Measurements from ENCODE around the gene PRTN3.

PRTN3 gene

GRCh38 chr19:800360-801029 lies 40.3 kb upstream of the PRTN3 start:
- DNase-seq (ENCODE audit: low read depth), result no peak
- peak overlapping the region; percentile 36 for H3K4me3 ChIP-seq (ENCODE audit: low read length)
- TF ChIP-seq, protein P1, sequence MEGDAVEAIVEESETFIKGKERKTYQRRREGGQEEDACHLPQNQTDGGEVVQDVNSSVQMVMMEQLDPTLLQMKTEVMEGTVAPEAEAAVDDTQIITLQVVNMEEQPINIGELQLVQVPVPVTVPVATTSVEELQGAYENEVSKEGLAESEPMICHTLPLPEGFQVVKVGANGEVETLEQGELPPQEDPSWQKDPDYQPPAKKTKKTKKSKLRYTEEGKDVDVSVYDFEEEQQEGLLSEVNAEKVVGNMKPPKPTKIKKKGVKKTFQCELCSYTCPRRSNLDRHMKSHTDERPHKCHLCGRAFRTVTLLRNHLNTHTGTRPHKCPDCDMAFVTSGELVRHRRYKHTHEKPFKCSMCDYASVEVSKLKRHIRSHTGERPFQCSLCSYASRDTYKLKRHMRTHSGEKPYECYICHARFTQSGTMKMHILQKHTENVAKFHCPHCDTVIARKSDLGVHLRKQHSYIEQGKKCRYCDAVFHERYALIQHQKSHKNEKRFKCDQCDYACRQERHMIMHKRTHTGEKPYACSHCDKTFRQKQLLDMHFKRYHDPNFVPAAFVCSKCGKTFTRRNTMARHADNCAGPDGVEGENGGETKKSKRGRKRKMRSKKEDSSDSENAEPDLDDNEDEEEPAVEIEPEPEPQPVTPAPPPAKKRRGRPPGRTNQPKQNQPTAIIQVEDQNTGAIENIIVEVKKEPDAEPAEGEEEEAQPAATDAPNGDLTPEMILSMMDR (conservative IDR thresholded peaks at IDR 0.05; ENCODE audit: low read depth, low read length), result no peak

- TF ChIP-seq, protein P1 (conservative IDR thresholded peaks at IDR 0.05; ENCODE audit: low read depth, low read length), result no peak
- peak; percentile 54 for DNase-seq (ENCODE audit: low read depth)
- H3K4me3 ChIP-seq (ENCODE audit: low read length), result peak overlapping the region; percentile 36
Measured at GRCh38 chr19:801030-801860, 39.6 kb upstream of the PRTN3 start.

DNA sequence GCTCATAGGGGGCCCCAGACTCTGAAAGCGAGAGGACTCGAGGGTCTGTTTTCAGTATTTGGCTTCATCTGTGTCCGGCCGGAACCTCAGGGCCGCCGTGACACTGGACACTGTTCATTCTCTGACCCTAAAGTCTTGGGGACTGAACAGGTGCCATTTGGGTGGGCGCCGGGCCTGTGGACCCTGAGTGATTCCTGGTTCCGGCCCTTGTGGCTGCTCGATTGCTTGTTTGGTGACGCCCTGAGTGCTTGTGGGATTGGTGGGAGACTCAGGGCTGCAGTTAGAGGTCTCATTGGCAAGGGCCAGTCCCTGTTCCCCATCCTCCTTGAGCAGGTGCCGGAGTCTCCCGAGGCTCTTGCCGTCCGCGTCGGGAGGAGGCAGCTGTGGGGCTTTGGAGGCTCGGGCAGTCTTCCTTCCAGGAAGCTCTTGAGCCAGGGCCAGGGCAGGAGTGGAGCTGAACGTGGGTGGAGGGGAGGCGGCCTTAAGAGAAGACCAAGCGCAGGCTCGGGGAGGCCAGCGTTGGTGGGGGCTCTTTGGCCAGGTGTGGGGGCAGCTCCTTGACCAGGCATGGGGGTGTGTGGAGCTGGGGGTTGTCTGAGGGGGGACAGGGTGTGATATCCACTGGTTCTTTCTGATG lies 38.8 kb upstream of the PRTN3 start:
- H3K4me3 ChIP-seq (ENCODE audit: low read length), result peak overlapping the region; percentile 36
- TF ChIP-seq, protein P1 (conservative IDR thresholded peaks at IDR 0.05; ENCODE audit: low read depth, low read length), result no peak
- DNase-seq (ENCODE audit: low read depth), result no peak

- TF ChIP-seq, protein P1 (conservative IDR thresholded peaks at IDR 0.05; ENCODE audit: low read depth, low read length), result no peak
- DNase-seq (ENCODE audit: low read depth), result no peak
- H3K4me3 ChIP-seq (ENCODE audit: low read length), result no peak overlapping the region
Measured at GRCh38 chr19:802498-803098, 38.2 kb upstream of the PRTN3 start.

- no peak for DNase-seq (ENCODE audit: low read depth)
- TF ChIP-seq, protein P1 (conservative IDR thresholded peaks at IDR 0.05; ENCODE audit: low read depth, low read length), result no peak
- no peak overlapping the region for H3K4me3 ChIP-seq (ENCODE audit: low read length)
Measured at GRCh38 chr19:803099-803561, 37.7 kb upstream of the PRTN3 start.

DNA sequence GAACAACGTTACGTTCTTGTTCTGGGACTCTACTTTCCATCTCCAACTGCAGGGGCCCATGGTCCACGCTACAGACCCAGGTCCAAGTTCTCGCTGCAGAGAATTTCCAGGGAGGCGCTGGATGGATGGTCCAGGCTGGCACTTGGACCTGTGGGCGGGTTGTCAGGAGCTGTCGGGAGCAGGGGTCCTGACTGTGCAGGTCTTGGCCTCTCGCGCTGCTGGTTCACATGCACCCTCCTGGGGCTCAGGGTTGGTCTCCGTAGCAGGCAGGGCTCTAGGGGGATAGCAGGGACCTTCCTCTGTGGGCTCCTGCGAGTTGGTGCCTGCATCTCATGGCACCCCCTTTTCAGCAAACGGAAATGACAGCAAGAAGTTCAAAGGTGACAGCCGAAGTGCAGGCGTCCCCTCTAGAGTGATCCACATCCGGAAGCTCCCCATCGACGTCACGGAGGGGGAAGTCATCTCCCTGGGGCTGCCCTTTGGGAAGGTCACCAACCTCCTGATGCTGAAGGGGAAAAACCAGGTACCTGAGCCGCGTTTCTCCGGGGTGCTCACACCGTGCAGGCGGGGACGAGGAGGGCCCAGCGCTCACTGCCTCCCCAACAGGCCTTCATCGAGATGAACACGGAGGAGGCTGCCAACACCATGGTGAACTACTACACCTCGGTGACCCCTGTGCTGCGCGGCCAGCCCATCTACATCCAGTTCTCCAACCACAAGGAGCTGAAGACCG lies 36.9 kb upstream of the PRTN3 start:
- no peak overlapping the region for H3K4me3 ChIP-seq (ENCODE audit: low read length)
- DNase-seq (ENCODE audit: low read depth), result no peak
- TF ChIP-seq, protein P1 (conservative IDR thresholded peaks at IDR 0.05; ENCODE audit: low read depth, low read length), result no peak
